Neural progenitor cell (in vitro differentiated cells): Measurements from ENCODE around the gene LRRC10. TPM values are rescaled to one million over a fixed set of nuclear protein-coding genes. Genes with fewer than 3 reads are reported as not detected.

Experiments
- DNase-seq: peaks from one replicate; pipeline ENCODE4 v3.0.0-alpha.2; 2016; ENCODE audit warnings: low spot score
- H2AFZ ChIP-seq: fragments of 200-600 bp; sonication (generic); replicated peaks from 2 replicates; pipeline ENCODE4 v1.6.1; 2016; ENCODE audit warnings: antibody characterized with exemption
- H3F3A ChIP-seq: fragments of 200-600 bp; sonication (generic); 2 replicates; pipeline ENCODE4 v1.6.1; 2016; ENCODE audit warnings: antibody characterized with exemption, low read depth
- H3K27ac ChIP-seq: fragments of 200-600 bp; sonication (generic); 2 replicates; pipeline ENCODE4 v1.5.1; 2016; ENCODE audit warnings: mild to moderate bottlenecking
- H3K27me3 ChIP-seq: fragments of 200-600 bp; sonication (generic); 2 replicates; pipeline ENCODE4 v1.6.1; 2016; ENCODE audit warnings: mild to moderate bottlenecking, moderate library complexity
- H3K36me3 ChIP-seq: fragments of 200-600 bp; sonication (generic); 2 replicates; pipeline ENCODE4 v1.5.1; 2016
- H3K4me1 ChIP-seq: fragments of 200-600 bp; sonication (generic); 2 replicates; pipeline ENCODE4 v1.6.1; 2016; ENCODE audit warnings: mixed run types
- H3K4me2 ChIP-seq: fragments of 200-600 bp; sonication (generic); 2 replicates; pipeline ENCODE4 v1.6.1; 2016
- H3K4me3 ChIP-seq: fragments of 200-600 bp; sonication (generic); 2 replicates; pipeline ENCODE4 v1.5.1; 2016
- H3K79me2 ChIP-seq: fragments of 200-600 bp; sonication (generic); 2 replicates; pipeline ENCODE4 v1.6.1; 2016; ENCODE audit warnings: low read depth
- H3K9ac ChIP-seq: fragments of 200-600 bp; sonication (generic); 2 replicates; pipeline ENCODE4 v1.6.1; 2016
- H3K9me3 ChIP-seq: fragments of 200-600 bp; sonication (generic); 2 replicates; pipeline ENCODE4 v1.5.1; 2016; ENCODE audit warnings: low read depth
- H4K20me1 ChIP-seq: fragments of 200-600 bp; sonication (generic); 2 replicates; pipeline ENCODE4 v1.6.1; 2016; ENCODE audit warnings: low read depth
- H3K27ac Mint-ChIP-seq: 3 replicates; pipeline ENCODE4 v1.8.0; 2021; ENCODE audit warnings: mixed read lengths
- H3K27me3 Mint-ChIP-seq: 2 replicates; pipeline ENCODE4 v1.8.0; 2022; ENCODE audit warnings: low read depth, mild to moderate bottlenecking, inconsistent platforms, moderate library complexity, mixed read lengths; ENCODE audit not compliant: insufficient read depth
- H3K36me3 Mint-ChIP-seq: 3 replicates; pipeline ENCODE4 v1.8.0; 2021; ENCODE audit warnings: mixed read lengths
- H3K4me1 Mint-ChIP-seq: 3 replicates; pipeline ENCODE4 v1.8.0; 2021; ENCODE audit warnings: mixed read lengths
- H3K4me3 Mint-ChIP-seq: 3 replicates; pipeline ENCODE4 v1.8.0; 2021; ENCODE audit warnings: mild to moderate bottlenecking, moderate library complexity, mixed read lengths
- H3K9me3 Mint-ChIP-seq: 3 replicates; pipeline ENCODE4 v1.8.0; 2020; ENCODE audit warnings: mixed read lengths
- CTCF ChIP-seq: fragments of 200-600 bp; sonication (generic); IDR thresholded peaks from 2 replicates; pipeline ENCODE4 v1.5.1; 2017; ENCODE audit warnings: antibody characterized with exemption, mild to moderate bottlenecking
- EZH2 ChIP-seq: fragments of 200-600 bp; sonication (generic); IDR thresholded peaks from 2 replicates; pipeline ENCODE4 v1.6.1; 2017; ENCODE audit warnings: antibody characterized with exemption, mild to moderate bottlenecking, moderate library complexity
- EZH2phosphoT487 ChIP-seq: fragments of 200-600 bp; sonication (generic); IDR thresholded peaks from 2 replicates; pipeline ENCODE4 v1.6.1; 2017; ENCODE audit warnings: antibody characterized with exemption
- total RNA-seq: library from RNA; depleted of rRNA; stranded (reverse); fragments of >200 nt; gene quantifications from 2 replicates; pipeline ENCODE4 v1.2.3, GENCODE V29; 2015; ENCODE audit warnings: low replicate concordance

LRRC10 gene
- total RNA-seq, 1 donor from 2014 or later: not detected

DNA sequence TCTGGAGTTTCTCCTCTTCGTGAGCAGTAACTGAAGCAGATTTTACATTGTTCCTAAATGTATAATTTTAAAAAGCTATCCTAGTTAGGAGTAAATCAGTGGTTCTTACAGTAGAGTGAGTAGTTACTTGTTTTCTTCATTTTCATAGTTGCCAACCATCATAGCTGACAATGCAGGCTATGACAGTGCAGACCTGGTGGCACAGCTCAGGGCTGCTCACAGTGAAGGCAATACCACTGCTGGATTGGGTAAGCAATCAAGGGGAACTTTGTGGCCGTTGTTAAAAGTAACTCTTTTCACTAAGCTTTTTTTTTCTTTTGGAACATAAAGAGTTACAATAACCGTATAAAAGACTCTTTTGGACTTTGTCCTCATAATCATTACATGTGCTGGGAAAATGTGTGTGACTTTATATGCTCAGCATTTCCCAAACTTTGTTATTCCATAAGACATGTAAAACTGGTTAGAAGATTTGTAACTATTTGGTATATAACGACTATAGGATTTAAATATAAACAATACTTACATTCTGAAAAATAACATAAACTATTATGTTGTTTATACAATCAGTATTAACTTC is 12.4 kb downstream of the LRRC10 start:
- Histone ChIP-seq H3F3A (peaks cover 54% of the 10 kb centered on the region), H3K27ac (no peak overlapping the region), H4K20me1 (peaks cover 12% of the 10 kb centered on the region), H3K4me3 (no peak overlapping the region), H3K27me3 (no peaks in the 10 kb centered on the region), H3K4me1 (no peaks in the 10 kb centered on the region), H2AFZ (no peak overlapping the region), H3K36me3 (peaks cover 70% of the 10 kb centered on the region), H3K9me3 (no peaks in the 10 kb centered on the region), H3K9ac (no peak overlapping the region), H3K79me2 (peaks cover 13% of the 10 kb centered on the region), H3K4me2 (no peak overlapping the region)
- H3K9me3 Mint-ChIP-seq: no peaks in the 10 kb centered on the region
- H3K27me3 Mint-ChIP-seq: peaks cover 4% of the 10 kb centered on the region
- DNase-seq: no peak
- H3K4me3 Mint-ChIP-seq: no peak overlapping the region
- H3K36me3 Mint-ChIP-seq: peaks cover 54% of the 10 kb centered on the region
- H3K4me1 Mint-ChIP-seq: peaks cover 18% of the 10 kb centered on the region
- no peak for TF ChIP-seq EZH2
- TF ChIP-seq EZH2phosphoT487: no peak
- no peak for TF ChIP-seq CTCF
- no peak overlapping the region for H3K27ac Mint-ChIP-seq

- Histone ChIP-seq H3K9ac (no peak overlapping the region), H3F3A (peaks cover 32% of the 10 kb centered on the region), H3K4me2 (no peak overlapping the region), H3K27ac (no peak overlapping the region), H3K27me3 (no peaks in the 10 kb centered on the region), H3K79me2 (peaks cover 26% of the 10 kb centered on the region), H3K4me3 (no peak overlapping the region), H2AFZ (no peak overlapping the region), H4K20me1 (peaks cover 12% of the 10 kb centered on the region), H3K4me1 (no peaks in the 10 kb centered on the region), H3K36me3 (peaks cover 68% of the 10 kb centered on the region), H3K9me3 (no peaks in the 10 kb centered on the region)
- TF ChIP-seq EZH2: no peak
- TF ChIP-seq CTCF: no peak
- no peak for TF ChIP-seq EZH2phosphoT487
- Mint-ChIP-seq H3K36me3 (peaks cover 48% of the 10 kb centered on the region), H3K27ac (no peak overlapping the region), H3K4me3 (no peak overlapping the region), H3K4me1 (peaks cover 18% of the 10 kb centered on the region), H3K27me3 (peaks cover 2% of the 10 kb centered on the region), H3K9me3 (no peaks in the 10 kb centered on the region)
- no peak for DNase-seq
Observed at GRCh38 chr12:69595689-69596088, 15.0 kb downstream of the LRRC10 start.

- Mint-ChIP-seq H3K36me3 (peaks cover 39% of the 10 kb centered on the region), H3K27ac (no peak overlapping the region), H3K27me3 (peaks cover 2% of the 10 kb centered on the region), H3K4me1 (peaks cover 9% of the 10 kb centered on the region), H3K9me3 (no peaks in the 10 kb centered on the region), H3K4me3 (no peak overlapping the region)
- Histone ChIP-seq H3F3A (peaks cover 21% of the 10 kb centered on the region), H3K4me1 (peaks cover 16% of the 10 kb centered on the region), H3K9ac (no peak overlapping the region), H3K36me3 (peaks cover 55% of the 10 kb centered on the region), H2AFZ (no peak overlapping the region), H3K27ac (no peak overlapping the region), H3K4me2 (no peak overlapping the region), H3K4me3 (no peak overlapping the region), H3K9me3 (no peaks in the 10 kb centered on the region), H4K20me1 (peaks cover 15% of the 10 kb centered on the region), H3K27me3 (no peaks in the 10 kb centered on the region), H3K79me2 (peaks cover 70% of the 10 kb centered on the region)
- no peak for DNase-seq
- TF ChIP-seq EZH2phosphoT487 (no peak), CTCF (no peak), EZH2 (no peak)
Observed at GRCh38 chr12:69589082-69589481, 21.6 kb downstream of the LRRC10 start.
